Ovary (tissue), 3 donors: ENCODE data around the gene RGS12.

Experiments used
- CTCF ChIP-seq, 3 donors: fragments of 450-650 bp in 2 of 3; fragments of 200-600 bp in 1 of 3; IDR thresholded peaks; one replicate each; pipeline versions ENCODE4 v1.5.1 to v1.8.0; 2016 to 2022; ENCODE audit warnings: antibody characterized with exemption in 3 of 3, mild to moderate bottlenecking in 1 of 3
- POLR2A ChIP-seq: fragments of 450-650 bp; IDR thresholded peaks from one replicate; pipeline ENCODE4 v1.6.1; 2017; ENCODE audit warnings: antibody characterized with exemption, mild to moderate bottlenecking, moderate library complexity
- donor health status: DM: no; HTN: no; CAD: no.

GRCh38 chr4:3286335-3287175 lies 6.3 kb upstream of the RGS12 start:
- TF ChIP-seq POLR2A (no peak), CTCF (IDR thresholded peaks at IDR 0.05) (no peak)
